ENCODE data around the gene ZNF518A.
"Not testable (repeated sequence)": the region's sequence is repeated elsewhere in the genome, so short reads cannot be mapped to it uniquely, and the experiment has no call there.

Gene ZNF518A

DNA sequence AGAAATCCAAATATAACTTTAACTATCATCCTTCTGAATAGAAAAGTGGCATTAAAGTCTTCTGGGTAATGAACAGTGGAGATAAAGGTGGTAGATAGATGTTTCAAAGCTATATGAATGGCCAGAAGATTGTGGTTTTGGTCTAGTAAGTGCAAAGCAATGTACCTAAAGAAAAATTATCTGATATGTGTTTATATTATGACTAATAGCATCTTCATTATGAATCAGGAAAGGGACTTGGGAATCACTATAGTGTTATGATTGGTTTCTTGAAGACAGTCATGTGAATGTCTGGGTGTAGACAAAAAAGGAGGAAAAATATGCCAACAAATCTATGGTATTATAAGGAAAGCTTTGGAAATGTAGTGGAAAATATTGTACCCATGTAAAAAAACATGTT is 3.0 kb downstream of the ZNF518A start:
- FAIRE-seq: no peak
- no peak for DNase-seq (ENCODE audit: insufficient read length, low spot score)

DNA sequence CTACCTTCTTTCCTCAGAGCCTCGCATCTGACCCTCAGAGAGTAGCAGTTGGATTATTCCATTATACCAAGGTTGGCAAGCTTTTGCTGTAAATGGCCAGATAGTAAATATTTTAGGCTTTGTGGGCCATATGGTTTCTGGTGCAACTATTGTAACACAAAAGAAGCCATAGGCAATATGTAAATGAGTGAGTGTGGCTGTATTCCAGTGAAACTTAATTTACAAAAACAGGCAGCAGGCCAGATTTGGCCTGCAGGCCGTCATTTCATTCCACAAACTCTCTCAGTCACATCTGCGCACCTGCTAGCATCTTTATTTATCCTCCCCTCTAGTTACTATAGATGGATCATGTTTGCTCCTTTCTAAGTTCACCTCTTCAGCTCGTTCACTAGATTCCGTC is 6.7 kb downstream of the ZNF518A start:
- DNase-seq (ENCODE audit: insufficient read length, low spot score) (no peak), FAIRE-seq (no peak)

DNA sequence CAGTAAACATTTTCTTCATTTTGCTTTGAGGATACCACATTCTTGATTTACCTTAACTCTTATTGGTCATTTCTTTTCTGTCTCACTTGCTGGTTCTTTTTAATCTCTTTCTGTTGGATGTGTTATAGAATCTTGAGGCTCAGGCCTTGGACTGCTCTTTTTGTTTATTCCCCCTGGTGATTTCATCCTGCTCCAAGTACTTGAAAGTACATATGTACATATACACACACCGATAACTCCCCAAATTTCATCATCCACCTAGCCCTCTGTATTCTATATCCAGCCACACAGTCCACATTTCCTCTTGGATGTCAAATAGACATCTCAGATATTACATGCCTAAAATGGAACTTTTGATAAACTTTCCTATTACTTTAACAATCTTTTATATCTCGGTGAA is 7.5 kb downstream of the ZNF518A start:
- FAIRE-seq: no peak
- no peak for DNase-seq (ENCODE audit: insufficient read length, low spot score)

DNA sequence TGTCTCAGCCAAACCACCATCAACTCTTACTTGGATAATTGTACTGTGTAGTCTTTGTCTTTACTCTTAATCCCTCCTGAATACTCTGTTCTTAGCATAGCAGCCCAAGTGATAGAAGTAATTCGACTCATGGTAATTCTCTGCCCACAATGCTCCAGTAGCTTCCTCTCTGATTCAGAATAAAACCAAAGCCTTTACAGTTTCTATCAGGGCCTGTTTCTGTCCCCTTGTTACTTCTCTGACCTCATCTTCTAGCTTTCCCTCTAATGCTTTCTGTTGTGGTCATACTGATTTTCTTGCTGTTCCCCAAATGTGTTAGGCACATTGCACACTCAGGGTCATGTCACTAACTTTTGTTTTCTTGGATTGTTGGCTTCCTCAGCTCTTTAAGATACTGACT is 8.0 kb downstream of the ZNF518A start:
- FAIRE-seq (no peak), DNase-seq (ENCODE audit: insufficient read length, low spot score) (no peak)

DNA sequence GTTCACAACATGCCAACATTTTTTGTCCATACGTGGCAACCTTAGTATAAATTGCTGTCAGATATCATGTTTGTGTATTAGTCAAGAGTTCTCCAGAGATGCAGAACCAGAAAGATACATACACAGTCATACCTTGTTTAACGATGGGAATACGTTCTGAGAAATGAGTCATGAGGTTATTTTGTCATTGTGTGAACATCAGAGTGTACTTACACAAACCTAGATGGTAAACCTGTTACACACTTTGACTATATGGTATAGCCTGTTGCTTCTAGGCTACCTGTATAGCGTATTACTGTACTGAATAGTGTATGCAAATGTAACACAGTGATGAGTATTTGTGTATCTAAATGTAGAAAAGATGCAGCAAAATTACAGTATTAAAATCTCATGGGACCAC is 22.3 kb downstream of the ZNF518A start:
- FAIRE-seq: no peak
- DNase-seq (ENCODE audit: insufficient read length, low spot score): no peak

DNA sequence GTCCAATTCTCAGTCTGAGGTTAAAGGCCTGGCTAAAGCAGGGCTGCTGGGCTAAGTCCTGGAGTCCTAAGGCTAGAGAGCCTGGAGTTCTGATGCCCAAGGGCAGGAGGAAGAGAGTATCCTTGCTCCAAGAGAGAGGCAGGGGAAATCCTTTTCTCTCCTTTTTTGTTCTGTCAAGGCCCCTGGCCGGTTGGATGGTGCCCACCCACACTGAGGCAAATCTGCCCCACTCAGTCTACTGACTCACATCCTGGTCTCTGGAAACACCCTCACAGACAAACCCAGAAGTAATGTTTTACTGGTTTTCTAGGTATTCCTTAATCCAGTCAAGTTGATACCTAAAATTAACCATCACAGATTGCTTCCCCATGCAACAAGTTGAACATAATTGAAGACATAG is 23.0 kb downstream of the ZNF518A start:
- no peak for FAIRE-seq
- DNase-seq (ENCODE audit: insufficient read length, low spot score): no peak

DNA sequence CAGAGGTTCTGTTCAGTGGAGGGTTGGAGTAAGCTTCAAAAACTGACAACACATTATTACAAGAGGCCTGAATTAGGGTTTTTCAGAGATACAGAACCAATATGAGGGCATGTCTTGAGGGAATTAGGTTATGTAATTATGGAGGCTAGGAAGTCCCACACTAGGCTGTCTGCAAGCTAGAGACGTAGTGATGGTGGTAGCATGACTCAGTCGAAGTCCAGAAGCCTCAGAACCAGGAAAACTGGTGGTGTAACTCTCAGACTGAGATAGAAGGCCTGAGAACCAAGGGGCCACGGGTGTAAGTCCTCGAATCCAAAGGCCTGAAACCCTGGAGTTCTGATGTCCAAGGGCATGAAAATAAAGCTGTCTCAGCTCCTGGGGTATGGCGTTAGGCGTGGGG is 35.6 kb downstream of the ZNF518A start:
- DNase-seq (ENCODE audit: insufficient read length, low spot score) (no peak), FAIRE-seq (no peak)

DNA sequence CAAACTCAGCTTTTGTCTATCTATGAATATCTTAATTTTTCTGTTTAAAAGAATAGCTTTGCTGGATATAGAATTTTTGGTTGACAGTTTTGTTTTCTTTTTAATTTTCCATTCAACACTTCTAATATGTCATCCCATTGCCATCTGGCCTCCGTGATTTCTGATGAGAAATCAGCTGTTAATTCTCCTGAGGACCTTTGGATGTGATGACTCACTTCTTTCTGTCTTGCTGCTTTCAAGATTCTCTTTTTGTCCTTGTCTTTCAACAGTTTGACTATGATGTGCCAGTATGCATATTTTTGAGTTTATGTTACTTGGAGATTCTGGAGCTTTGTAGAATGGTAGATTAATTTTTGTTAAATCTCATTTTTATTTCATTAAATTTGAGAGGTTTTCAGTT is 38.4 kb downstream of the ZNF518A start:
- DNase-seq (ENCODE audit: insufficient read length, low spot score) (no peak), FAIRE-seq (no peak)

DNA sequence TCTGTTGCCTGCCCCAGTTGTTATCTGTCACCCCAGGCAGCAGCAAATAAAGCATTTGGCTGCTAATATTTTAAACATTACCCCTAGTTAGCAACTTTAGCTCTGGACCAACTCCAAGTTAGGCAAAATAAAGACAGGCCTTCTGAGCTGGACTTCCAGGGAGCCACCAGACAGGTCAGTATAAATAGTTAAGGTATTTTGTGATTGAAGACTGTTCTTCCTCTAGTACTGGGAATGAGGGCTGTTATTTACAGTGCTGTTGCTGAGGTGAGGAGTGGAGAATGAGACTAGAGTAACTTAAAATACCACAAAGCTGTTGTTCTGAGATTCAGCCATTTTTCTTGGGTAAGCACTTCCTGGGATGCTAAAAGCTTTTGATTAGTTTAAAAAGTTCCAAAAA is 40.1 kb downstream of the ZNF518A start:
- FAIRE-seq: no peak
- no peak for DNase-seq (ENCODE audit: insufficient read length, low spot score)

DNA sequence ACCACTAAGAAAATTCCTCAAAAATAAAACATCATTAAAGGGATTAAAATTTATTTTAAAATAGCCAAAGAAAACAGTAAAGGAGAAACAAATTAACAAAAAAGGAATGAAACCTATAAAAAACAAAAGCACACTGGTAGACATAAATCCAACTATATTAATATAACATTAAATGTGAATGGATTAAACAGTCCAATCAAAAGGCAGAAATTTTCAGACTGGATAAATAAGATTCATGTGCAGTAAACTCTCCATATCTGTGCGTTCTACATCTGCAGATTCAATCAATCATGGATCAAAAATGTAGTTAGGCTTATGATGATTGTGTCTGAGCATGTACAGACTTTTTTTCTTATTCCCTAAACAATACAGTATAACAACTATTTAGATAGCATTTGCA is 42.6 kb downstream of the ZNF518A start:
- FAIRE-seq (no peak), DNase-seq (ENCODE audit: insufficient read length, low spot score) (no peak)

DNA sequence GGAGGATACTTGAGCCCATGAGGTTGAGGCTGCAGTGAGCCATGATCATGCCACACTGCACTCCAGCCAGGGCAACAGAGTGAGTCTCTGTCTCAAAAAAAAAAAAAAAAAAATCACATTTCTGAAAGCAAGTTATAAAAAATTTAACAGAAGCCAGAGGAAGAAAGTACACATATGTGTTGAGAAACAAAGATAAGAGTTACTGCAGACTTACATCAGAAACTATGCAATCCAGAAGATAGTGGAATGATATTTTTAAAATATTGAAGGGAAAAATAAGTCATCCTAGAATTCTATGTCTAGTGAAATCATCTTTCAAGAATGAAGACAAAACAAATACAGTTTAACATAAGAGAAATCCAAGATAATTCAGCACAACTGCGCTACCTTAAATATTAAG is 46.9 kb downstream of the ZNF518A start:
- FAIRE-seq: no peak

DNA sequence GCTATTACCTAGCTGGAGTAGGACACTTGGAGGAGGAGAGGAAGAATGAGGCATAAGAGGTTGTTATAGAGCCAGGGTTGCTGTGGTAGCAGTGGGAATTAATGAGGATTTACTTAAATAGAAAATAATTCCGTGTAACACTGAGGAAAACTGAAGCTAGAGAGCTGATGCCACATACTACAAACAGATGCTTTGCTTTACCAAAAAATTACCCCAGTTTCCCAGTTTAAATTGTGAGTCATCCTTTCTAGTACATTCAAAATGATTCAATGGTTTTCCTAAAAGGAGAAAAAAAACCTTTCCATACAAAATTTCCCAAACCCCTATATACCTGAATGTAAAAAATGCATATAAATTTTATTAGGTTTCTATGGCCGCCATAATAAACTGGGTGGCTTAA is 58.3 kb downstream of the ZNF518A start:
- DNase-seq (ENCODE audit: insufficient read length, low spot score): no peak
- no peak for FAIRE-seq

More for the DNA sequence above, 46.9 kb downstream of the ZNF518A start:
- DNase-seq (ENCODE audit: insufficient read length, low spot score): no peak

DNA sequence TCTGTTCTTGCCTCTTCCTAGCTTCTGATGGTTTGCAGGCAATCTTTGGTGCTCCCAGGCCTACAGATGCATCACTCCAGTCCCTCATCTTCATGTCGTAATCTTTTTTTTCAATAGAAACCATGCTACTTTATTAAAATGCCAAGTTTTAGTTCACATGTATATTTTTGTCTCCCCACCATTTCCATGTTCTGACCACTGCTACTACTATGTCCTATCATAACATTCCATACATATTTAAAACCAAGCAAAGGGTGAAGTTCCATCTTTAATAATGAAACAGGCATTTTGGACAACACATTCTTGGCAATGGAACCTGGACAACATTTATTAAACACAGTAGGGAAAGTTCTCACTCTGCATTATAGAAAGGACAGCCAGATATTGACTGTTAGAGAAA is 58.8 kb downstream of the ZNF518A start:
- no peak for DNase-seq (ENCODE audit: insufficient read length, low spot score)

DNA sequence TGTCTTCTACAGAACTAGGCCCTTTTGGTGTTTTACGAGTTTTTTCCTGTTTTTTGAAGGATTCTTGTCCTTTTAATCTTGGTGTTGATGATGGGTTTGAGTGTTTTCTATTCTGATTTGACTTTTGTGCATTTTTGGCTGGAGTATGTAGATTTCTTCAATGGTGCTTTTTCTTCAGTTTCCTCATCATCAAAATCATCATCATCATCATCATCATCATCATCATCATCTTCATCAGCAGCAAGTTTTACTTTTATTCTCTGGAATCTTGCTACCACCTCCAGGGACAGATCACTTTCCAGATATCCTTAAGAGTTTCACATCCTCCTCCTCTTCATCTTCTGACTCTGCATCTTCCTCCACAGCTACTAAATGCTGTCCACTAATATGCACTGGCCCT is 59.4 kb downstream of the ZNF518A start:
- FAIRE-seq; DNase-seq (ENCODE audit: insufficient read length, low spot score): not testable (repeated sequence)

More for the DNA sequence above, 58.8 kb downstream of the ZNF518A start:
- FAIRE-seq: no peak

DNA sequence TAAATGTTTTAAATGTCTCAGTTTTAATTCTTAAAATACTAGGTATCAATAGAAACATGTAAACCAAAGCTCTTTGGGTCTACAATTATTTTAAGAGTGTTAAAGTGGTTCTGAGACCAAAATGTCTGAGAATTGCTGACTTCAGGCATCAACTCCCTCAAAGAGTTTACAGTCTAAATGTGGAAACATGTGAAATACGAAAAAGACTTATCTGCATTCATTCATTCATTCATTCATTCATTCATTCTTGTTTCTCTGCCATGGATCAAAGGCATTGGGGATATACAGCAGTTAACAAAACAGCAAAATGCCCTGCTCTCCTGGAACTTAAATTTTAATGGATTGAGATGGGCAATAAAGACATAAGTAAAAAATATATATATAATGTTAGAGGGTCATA is 71.4 kb downstream of the ZNF518A start:
- DNase-seq (ENCODE audit: insufficient read length, low spot score) (no peak), FAIRE-seq (no peak)

DNA sequence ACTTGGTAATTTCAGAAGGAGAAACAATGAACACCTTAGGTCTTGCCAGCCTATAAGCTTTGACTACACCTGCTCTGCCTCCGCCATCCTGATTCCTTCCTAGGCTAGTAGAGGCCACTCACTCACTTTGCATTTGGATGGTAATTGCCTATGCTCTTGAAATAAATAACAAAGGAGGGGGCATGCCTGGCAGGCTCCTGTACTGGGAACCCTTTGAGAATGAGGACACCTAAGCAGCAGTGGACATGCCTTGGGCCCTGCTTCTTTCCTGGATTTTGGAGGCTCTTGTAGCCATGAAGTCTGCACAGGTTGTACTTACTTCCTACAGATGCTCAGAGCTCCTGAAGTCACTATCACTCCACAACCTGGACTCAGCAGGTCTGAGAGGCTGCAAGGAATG is 75.5 kb downstream of the ZNF518A start:
- FAIRE-seq: no peak
- DNase-seq (ENCODE audit: insufficient read length, low spot score): no peak

DNA sequence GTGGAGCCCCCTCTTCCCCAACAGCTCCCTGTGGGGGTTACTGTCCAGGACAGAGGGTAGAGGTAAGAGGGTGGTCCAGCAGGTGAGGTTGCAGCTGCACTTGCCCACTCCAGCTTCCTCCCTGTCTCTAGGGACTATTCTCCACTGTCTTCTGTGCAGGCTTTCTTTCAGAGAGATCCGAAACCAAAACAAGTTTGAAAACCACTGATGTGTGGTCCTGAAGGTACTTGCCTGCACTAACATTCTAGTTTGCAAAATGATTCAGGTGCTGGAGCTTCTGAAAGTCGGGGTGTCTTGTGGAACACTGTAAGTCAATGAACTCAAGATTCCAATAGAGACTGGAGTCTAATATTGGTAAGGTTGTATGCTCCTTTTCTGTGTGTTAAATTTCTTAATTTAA is 78.2 kb downstream of the ZNF518A start:
- FAIRE-seq: no peak
- no peak for DNase-seq (ENCODE audit: insufficient read length, low spot score)

DNA sequence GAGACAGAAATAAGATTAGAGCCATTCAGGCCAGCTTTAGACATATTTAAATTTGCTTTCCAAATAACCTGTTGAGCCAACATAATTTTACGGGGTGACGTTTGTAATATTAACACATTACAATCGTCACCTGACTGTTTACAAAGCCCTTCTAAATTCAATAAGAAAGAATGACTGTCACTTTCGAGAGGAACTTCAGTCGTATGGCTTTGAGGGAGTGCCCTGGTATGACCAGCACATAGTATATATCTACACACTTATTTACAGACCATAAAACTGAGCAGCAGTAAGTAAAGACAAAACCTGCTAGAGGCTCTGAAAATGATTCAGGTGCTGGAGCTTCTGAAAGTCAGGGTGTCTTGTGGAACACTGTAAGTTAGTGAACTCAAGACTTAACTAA is 78.8 kb downstream of the ZNF518A start:
- no peak for FAIRE-seq
- no peak for DNase-seq (ENCODE audit: insufficient read length, low spot score)

DNA sequence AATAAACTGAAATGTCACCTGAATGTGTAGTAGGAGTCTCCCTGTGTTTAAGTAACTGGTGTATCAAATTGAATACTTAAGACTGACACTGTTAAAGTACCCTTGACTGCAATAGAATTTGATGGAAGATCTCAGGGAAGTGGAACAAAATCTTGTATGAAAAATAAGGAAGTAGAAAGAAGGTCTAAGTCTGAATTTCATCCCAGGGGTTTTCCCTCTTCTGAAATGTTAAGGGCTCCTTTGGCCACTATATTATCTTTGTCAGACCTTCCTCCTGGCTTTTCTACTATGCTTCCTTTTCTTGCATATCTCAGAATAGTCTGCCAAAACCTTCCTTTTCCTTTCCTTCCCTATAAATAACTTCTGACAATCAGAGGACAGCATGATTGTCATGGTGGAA is 81.7 kb downstream of the ZNF518A start:
- FAIRE-seq: no peak
- no peak for DNase-seq (ENCODE audit: insufficient read length, low spot score)

DNA sequence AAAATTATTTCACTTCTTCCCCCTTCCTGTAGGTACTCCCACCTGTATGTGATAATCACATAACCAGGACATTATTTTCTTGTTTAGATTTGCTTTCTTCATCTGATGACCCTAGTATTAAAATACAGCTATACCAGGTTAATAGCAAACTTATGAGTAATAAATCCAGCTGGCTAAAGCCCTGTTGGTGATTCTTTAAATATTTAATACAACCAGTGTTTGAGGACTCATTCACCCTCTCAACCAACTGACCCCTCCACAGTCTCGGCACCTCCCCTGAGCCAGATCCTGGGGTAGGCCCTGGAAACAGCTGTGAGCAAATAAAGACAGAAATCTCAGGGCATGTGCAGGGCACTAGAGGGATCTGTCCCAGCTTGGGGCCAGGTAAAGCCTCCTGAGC is 82.8 kb downstream of the ZNF518A start:
- FAIRE-seq (no peak), DNase-seq (ENCODE audit: insufficient read length, low spot score) (no peak)

Data from HTR-8/SVneo (cell line).